Measurements from ENCODE around the gene MROH2A.

MROH2A gene

DNA sequence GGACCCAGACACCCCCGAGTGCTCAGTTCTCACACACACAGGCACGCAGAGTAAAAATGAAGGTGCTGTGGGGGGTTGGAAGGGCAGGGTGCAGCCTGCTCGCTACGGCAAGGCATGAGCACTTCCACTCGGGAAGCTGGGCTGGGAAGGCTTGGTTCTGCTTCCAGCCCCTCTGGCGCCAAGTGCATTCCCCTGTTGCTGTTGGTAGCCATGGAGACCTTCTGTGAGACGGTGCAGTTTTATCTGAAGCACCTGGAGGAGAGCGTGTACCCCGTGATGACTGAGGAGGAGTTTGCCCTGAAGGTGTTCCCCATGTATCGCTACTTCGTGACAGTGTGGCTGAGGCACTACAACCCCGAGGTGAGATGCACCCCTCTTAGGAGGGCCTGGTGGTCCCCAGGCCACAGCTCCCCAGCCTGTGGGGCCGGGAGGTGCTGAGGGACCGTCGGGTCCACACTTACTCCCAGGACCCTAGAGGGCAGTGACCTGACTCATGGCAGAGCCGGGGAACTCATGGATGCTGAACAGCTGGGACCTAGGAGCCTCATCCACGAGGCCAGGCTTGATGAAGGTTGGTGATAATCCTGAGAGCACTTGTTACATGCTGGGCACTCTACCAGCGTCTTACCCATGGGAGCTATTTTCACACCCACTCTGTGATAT, 15.5 kb downstream of the MROH2A start:
- no peak overlapping the region for H3K27ac ChIP-seq (ENCODE audit: low read length)
- no peaks in the 10 kb centered on the region for H3K27me3 ChIP-seq (ENCODE audit: insufficient read depth, low read length)
- no peaks in the 10 kb centered on the region for H3K36me3 ChIP-seq (ENCODE audit: insufficient read depth, low read depth, low read length)
- no peak overlapping the region for H3K4me3 ChIP-seq (ENCODE audit: low read length)
- no peak overlapping the region for H3K9ac ChIP-seq (ENCODE audit: low read depth, low read length)
- no peaks in the 10 kb centered on the region for H3K9me3 ChIP-seq (ENCODE audit: insufficient read depth, low read depth, low read length)
- no peaks in the 10 kb centered on the region for H3K4me1 ChIP-seq (ENCODE audit: insufficient read depth, low read length)

- H3K9me3 ChIP-seq (ENCODE audit: insufficient read depth, low read depth, low read length), result no peaks in the 10 kb centered on the region
- no peaks in the 10 kb centered on the region for H3K4me1 ChIP-seq (ENCODE audit: insufficient read depth, low read length)
- H3K36me3 ChIP-seq (ENCODE audit: insufficient read depth, low read depth, low read length), result no peaks in the 10 kb centered on the region
- H3K27ac ChIP-seq (ENCODE audit: low read length), result no peak overlapping the region
- no peak overlapping the region for H3K4me3 ChIP-seq (ENCODE audit: low read length)
- no peaks in the 10 kb centered on the region for H3K27me3 ChIP-seq (ENCODE audit: insufficient read depth, low read length)
- no peak overlapping the region for H3K9ac ChIP-seq (ENCODE audit: low read depth, low read length)
Measured at GRCh38 chr2:233794128-233794658, 16.1 kb downstream of the MROH2A start.

GRCh38 chr2:233795735-233796171, 17.6 kb downstream of the MROH2A start:
- Histone ChIP-seq H3K27ac (ENCODE audit: low read length) (no peak overlapping the region), H3K4me3 (ENCODE audit: low read length) (no peak overlapping the region), H3K36me3 (ENCODE audit: insufficient read depth, low read depth, low read length) (no peaks in the 10 kb centered on the region), H3K9me3 (ENCODE audit: insufficient read depth, low read depth, low read length) (no peaks in the 10 kb centered on the region), H3K27me3 (ENCODE audit: insufficient read depth, low read length) (no peaks in the 10 kb centered on the region), H3K9ac (ENCODE audit: low read depth, low read length) (no peak overlapping the region), H3K4me1 (ENCODE audit: insufficient read depth, low read length) (no peaks in the 10 kb centered on the region)

DNA sequence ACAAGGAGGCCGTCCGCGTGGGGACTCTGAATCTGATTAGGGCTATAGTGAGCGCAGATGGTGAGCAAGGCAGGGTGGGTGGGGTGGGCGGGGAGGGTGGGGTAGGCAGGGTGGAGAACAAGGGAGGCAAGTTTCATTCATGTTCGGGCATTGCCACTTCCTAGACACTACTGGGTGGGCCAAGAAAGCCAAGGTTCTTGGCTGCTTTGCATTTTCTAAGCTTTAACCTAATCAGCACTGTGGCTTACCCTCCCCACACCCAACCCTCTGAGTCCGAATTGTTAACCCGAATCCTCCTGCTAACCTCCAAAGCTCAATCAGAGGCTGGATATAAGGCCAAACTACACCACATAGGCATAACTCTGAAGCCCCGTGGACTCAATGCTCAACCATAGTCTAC, 18.1 kb downstream of the MROH2A start:
- Histone ChIP-seq H3K9me3 (ENCODE audit: insufficient read depth, low read depth, low read length) (no peaks in the 10 kb centered on the region), H3K27ac (ENCODE audit: low read length) (no peak overlapping the region), H3K36me3 (ENCODE audit: insufficient read depth, low read depth, low read length) (no peaks in the 10 kb centered on the region), H3K27me3 (ENCODE audit: insufficient read depth, low read length) (no peaks in the 10 kb centered on the region), H3K9ac (ENCODE audit: low read depth, low read length) (no peak overlapping the region), H3K4me1 (ENCODE audit: insufficient read depth, low read length) (no peaks in the 10 kb centered on the region), H3K4me3 (ENCODE audit: low read length) (no peak overlapping the region)

- no peaks in the 10 kb centered on the region for H3K9me3 ChIP-seq (ENCODE audit: insufficient read depth, low read depth, low read length)
- no peak overlapping the region for H3K4me3 ChIP-seq (ENCODE audit: low read length)
- H3K36me3 ChIP-seq (ENCODE audit: insufficient read depth, low read depth, low read length), result no peaks in the 10 kb centered on the region
- H3K9ac ChIP-seq (ENCODE audit: low read depth, low read length), result no peak overlapping the region
- no peaks in the 10 kb centered on the region for H3K27me3 ChIP-seq (ENCODE audit: insufficient read depth, low read length)
- H3K4me1 ChIP-seq (ENCODE audit: insufficient read depth, low read length), result no peaks in the 10 kb centered on the region
- no peak overlapping the region for H3K27ac ChIP-seq (ENCODE audit: low read length)
Measured at GRCh38 chr2:233798335-233799086, 20.4 kb downstream of the MROH2A start.

DNA sequence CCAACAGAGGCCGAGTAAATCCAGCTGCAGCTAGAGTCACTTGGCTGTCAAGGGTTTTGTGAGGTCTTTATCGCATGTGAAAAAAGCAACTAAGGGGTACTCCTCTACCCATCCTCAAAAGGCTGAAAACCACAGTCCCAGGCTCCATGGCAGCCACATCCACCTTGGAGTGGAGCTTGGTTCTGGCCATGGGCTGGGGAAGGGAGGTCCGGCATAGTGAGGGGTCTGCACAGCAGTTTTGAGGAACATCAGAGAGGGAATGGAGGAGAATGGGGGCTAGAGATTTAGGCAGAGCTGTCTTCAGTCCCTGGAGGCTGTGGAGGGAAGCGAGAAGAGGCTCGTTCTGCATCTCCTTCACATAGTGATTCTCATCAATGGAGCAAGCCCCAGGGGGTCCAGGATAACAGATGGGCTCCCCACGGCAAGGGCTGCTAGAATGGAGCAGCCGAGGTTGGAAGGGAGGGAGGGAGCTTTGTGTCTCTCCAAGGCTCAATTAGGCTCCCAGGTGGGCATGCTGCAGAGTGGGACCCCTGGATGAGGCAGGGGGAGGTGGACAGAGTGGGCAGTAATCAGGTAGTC, 21.0 kb downstream of the MROH2A start:
- Histone ChIP-seq H3K27me3 (ENCODE audit: insufficient read depth, low read length) (no peaks in the 10 kb centered on the region), H3K36me3 (ENCODE audit: insufficient read depth, low read depth, low read length) (no peaks in the 10 kb centered on the region), H3K9me3 (ENCODE audit: insufficient read depth, low read depth, low read length) (no peaks in the 10 kb centered on the region), H3K27ac (ENCODE audit: low read length) (no peak overlapping the region), H3K4me3 (ENCODE audit: low read length) (no peak overlapping the region), H3K9ac (ENCODE audit: low read depth, low read length) (no peak overlapping the region; the same call in 1 of the 2 replicates), H3K4me1 (ENCODE audit: insufficient read depth, low read length) (no peaks in the 10 kb centered on the region)

DNA sequence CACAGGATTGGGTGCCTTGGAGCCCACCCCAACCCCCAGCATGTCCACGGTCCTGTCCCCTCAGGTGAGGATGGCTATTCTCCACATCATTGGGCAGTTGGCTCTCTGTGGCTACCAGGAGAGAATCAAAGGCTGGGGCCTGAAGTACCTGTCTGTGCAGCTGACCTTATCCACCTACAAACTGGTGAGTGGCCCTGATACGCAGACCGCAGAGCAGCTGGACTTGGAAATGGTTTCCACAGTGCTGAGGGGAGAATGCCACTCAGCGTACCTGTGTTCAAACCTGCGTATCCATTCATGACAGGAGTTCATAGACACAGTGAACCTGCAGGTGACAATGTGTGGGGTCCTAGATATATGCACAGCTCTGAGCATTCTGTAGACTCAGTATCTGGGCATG, 21.6 kb downstream of the MROH2A start:
- Histone ChIP-seq H3K4me1 (ENCODE audit: insufficient read depth, low read length) (no peaks in the 10 kb centered on the region), H3K4me3 (ENCODE audit: low read length) (no peak overlapping the region), H3K36me3 (ENCODE audit: insufficient read depth, low read depth, low read length) (no peaks in the 10 kb centered on the region), H3K9ac (ENCODE audit: low read depth, low read length) (no peak overlapping the region), H3K27ac (ENCODE audit: low read length) (no peak overlapping the region), H3K9me3 (ENCODE audit: insufficient read depth, low read depth, low read length) (no peaks in the 10 kb centered on the region), H3K27me3 (ENCODE audit: insufficient read depth, low read length) (no peaks in the 10 kb centered on the region)

GRCh38 chr2:233800208-233800607, 22.1 kb downstream of the MROH2A start:
- Histone ChIP-seq H3K4me3 (ENCODE audit: low read length) (no peak overlapping the region), H3K9ac (ENCODE audit: low read depth, low read length) (no peak overlapping the region), H3K9me3 (ENCODE audit: insufficient read depth, low read depth, low read length) (no peaks in the 10 kb centered on the region), H3K27ac (ENCODE audit: low read length) (no peak overlapping the region), H3K36me3 (ENCODE audit: insufficient read depth, low read depth, low read length) (no peaks in the 10 kb centered on the region), H3K27me3 (ENCODE audit: insufficient read depth, low read length) (no peaks in the 10 kb centered on the region), H3K4me1 (ENCODE audit: insufficient read depth, low read length) (no peaks in the 10 kb centered on the region)

- no peak overlapping the region for H3K4me3 ChIP-seq (ENCODE audit: low read length)
- no peaks in the 10 kb centered on the region for H3K27me3 ChIP-seq (ENCODE audit: insufficient read depth, low read length)
- no peaks in the 10 kb centered on the region for H3K36me3 ChIP-seq (ENCODE audit: insufficient read depth, low read depth, low read length)
- H3K4me1 ChIP-seq (ENCODE audit: insufficient read depth, low read length), result no peaks in the 10 kb centered on the region
- no peak overlapping the region for H3K27ac ChIP-seq (ENCODE audit: low read length)
- H3K9me3 ChIP-seq (ENCODE audit: insufficient read depth, low read depth, low read length), result no peaks in the 10 kb centered on the region
- H3K9ac ChIP-seq (ENCODE audit: low read depth, low read length), result no peak overlapping the region
Measured at GRCh38 chr2:233801357-233802131, 23.4 kb downstream of the MROH2A start.

- Histone ChIP-seq H3K27ac (ENCODE audit: low read length) (no peak overlapping the region), H3K4me3 (ENCODE audit: low read length) (no peak overlapping the region), H3K4me1 (ENCODE audit: insufficient read depth, low read length) (no peaks in the 10 kb centered on the region), H3K9ac (ENCODE audit: low read depth, low read length) (no peak overlapping the region), H3K9me3 (ENCODE audit: insufficient read depth, low read depth, low read length) (no peaks in the 10 kb centered on the region), H3K36me3 (ENCODE audit: insufficient read depth, low read depth, low read length) (no peaks in the 10 kb centered on the region), H3K27me3 (ENCODE audit: insufficient read depth, low read length) (no peaks in the 10 kb centered on the region)
Measured at GRCh38 chr2:233802132-233802815, 24.1 kb downstream of the MROH2A start.

DNA sequence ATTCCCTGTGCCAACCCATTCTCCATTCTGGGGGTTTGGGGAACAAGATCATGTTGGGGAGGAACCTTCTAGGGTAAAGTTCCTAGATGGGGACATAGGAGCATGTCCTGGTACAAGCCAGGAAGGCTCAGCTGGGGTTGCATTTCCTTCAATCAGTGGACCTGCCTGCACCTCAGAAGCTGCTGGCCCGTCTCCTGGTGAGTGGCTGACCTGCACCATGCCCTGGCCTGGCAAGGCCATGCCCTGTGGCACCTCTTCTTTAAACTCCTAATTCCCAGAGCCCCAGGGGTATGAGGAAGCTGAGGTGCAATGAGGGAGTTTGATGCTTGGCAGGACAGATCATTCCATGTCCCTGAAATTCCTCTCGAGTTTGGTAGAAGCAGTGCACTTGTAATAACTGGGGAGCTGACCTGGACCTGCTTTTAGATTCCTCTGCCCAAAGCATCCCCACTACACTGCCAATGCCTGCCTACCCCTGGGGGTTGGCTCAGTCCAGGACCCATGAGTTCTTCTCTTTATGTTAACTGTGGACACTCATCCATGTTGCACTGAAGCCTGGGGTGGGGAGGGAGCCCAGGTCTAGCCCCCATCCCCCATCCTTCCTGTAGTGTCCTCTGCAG, 25.3 kb downstream of the MROH2A start:
- Histone ChIP-seq H3K9me3 (ENCODE audit: insufficient read depth, low read depth, low read length) (no peaks in the 10 kb centered on the region), H3K4me1 (ENCODE audit: insufficient read depth, low read length) (no peaks in the 10 kb centered on the region), H3K36me3 (ENCODE audit: insufficient read depth, low read depth, low read length) (no peaks in the 10 kb centered on the region), H3K27ac (ENCODE audit: low read length) (no peak overlapping the region), H3K4me3 (ENCODE audit: low read length) (no peak overlapping the region), H3K9ac (ENCODE audit: low read depth, low read length) (no peak overlapping the region), H3K27me3 (ENCODE audit: insufficient read depth, low read length) (no peaks in the 10 kb centered on the region)
